Neural cell (in vitro differentiated cells): Measurements from ENCODE around the gene IGSF21.

Source experiments
- CTCF ChIP-seq: fragments of 450-650 bp; IDR thresholded peaks from 2 replicates; pipeline ENCODE4 v1.5.1; 2014; ENCODE audit warnings: antibody characterized with exemption, mild to moderate bottlenecking, moderate library complexity; ENCODE audit not compliant: poor library complexity, severe bottlenecking
- EP300 ChIP-seq: fragments of 450-650 bp; conservative IDR thresholded peaks from 2 replicates; pipeline ENCODE4 v1.6.1; 2014; ENCODE audit warnings: antibody characterized with exemption, mild to moderate bottlenecking, moderate library complexity; ENCODE audit not compliant: poor library complexity, severe bottlenecking
- EZH2 ChIP-seq: fragments of 200-600, 300-800 bp; shearing (Covaris generic), sonication (generic); IDR thresholded peaks from 2 replicates; pipeline ENCODE4 v1.6.1; 2014; ENCODE audit warnings: antibody characterized with exemption, low read length, borderline replicate concordance, mild to moderate bottlenecking; ENCODE audit not compliant: insufficient read depth, poor library complexity, severe bottlenecking
- MXI1 ChIP-seq: fragments of 450-650 bp; conservative IDR thresholded peaks from 2 replicates; pipeline ENCODE4 v1.6.1; 2014; ENCODE audit warnings: antibody characterized with exemption, mild to moderate bottlenecking; ENCODE audit not compliant: poor library complexity, severe bottlenecking
- POLR2AphosphoS5 ChIP-seq: IDR thresholded peaks from 2 replicates; pipeline ENCODE4 v1.6.1; 2012
- RAD21 ChIP-seq: fragments of 450-650 bp; conservative IDR thresholded peaks from 2 replicates; pipeline ENCODE4 v1.6.1; 2014; ENCODE audit warnings: antibody characterized with exemption, mild to moderate bottlenecking, moderate library complexity
- REST ChIP-seq: IDR thresholded peaks from 2 replicates; pipeline ENCODE4 v1.6.1; 2012; ENCODE audit warnings: borderline replicate concordance

- no peak for TF ChIP-seq REST
- no peak for TF ChIP-seq CTCF
- TF ChIP-seq EZH2 = no peak
- TF ChIP-seq MXI1 = no peak
- no peak for TF ChIP-seq EP300
- TF ChIP-seq POLR2AphosphoS5 = no peak
- TF ChIP-seq RAD21 = no peak
Measured at GRCh38 chr1:18373151-18373550, 265.6 kb downstream of the IGSF21 start.
